Stimulated activated CD4-positive, alpha-beta T cell treated with anti-CD3 and anti-CD28 coated beads, Interleukin-4, amount 100 ng/mL, for 24 hours (primary cell): ENCODE data around the gene ATP8B3.

Source experiments
- DNase-seq: peaks from one replicate; pipeline ENCODE4 v3.0.0-alpha.2; 2020

Gene ATP8B3, protein sequence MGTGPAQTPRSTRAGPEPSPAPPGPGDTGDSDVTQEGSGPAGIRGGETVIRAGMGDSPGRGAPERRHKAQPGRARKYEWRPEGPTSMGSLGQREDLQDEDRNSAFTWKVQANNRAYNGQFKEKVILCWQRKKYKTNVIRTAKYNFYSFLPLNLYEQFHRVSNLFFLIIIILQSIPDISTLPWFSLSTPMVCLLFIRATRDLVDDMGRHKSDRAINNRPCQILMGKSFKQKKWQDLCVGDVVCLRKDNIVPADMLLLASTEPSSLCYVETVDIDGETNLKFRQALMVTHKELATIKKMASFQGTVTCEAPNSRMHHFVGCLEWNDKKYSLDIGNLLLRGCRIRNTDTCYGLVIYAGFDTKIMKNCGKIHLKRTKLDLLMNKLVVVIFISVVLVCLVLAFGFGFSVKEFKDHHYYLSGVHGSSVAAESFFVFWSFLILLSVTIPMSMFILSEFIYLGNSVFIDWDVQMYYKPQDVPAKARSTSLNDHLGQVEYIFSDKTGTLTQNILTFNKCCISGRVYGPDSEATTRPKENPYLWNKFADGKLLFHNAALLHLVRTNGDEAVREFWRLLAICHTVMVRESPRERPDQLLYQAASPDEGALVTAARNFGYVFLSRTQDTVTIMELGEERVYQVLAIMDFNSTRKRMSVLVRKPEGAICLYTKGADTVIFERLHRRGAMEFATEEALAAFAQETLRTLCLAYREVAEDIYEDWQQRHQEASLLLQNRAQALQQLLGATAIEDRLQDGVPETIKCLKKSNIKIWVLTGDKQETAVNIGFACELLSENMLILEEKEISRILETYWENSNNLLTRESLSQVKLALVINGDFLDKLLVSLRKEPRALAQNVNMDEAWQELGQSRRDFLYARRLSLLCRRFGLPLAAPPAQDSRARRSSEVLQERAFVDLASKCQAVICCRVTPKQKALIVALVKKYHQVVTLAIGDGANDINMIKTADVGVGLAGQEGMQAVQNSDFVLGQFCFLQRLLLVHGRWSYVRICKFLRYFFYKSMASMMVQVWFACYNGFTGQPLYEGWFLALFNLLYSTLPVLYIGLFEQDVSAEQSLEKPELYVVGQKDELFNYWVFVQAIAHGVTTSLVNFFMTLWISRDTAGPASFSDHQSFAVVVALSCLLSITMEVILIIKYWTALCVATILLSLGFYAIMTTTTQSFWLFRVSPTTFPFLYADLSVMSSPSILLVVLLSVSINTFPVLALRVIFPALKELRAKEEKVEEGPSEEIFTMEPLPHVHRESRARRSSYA (N-terminal part only)

GRCh38 chr19:1811942-1812425 is at the start of gene ATP8B3:
Gene ATP8B3, minus strand, starts transcription at chr19:1812276. Its CDS starts 540 bp downstream, at chr19:1811736.
- DNase-seq: no peak

DNA sequence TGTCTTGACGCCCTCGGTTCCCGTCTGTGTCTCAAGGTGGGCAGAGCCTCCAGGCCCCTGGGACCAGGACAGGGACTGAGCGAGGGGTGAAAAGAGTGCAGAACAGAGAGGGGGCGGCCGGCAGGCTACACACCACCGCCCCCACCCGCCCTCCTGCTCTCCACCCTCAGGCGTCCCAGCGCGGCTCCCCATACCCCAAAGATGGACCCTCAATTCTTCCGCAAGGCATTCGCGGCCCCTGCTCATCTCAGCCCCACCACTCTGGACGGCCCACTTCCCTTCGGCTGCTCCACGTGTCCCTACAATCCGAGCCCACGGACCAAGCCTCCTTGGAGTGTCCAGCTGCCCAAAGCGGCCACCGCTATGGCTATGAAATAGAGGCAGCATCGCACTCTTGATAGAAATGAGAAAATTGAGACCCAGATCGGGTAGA is 49.5 kb upstream of the ATP8B3 start:
- no peak for DNase-seq

DNA sequence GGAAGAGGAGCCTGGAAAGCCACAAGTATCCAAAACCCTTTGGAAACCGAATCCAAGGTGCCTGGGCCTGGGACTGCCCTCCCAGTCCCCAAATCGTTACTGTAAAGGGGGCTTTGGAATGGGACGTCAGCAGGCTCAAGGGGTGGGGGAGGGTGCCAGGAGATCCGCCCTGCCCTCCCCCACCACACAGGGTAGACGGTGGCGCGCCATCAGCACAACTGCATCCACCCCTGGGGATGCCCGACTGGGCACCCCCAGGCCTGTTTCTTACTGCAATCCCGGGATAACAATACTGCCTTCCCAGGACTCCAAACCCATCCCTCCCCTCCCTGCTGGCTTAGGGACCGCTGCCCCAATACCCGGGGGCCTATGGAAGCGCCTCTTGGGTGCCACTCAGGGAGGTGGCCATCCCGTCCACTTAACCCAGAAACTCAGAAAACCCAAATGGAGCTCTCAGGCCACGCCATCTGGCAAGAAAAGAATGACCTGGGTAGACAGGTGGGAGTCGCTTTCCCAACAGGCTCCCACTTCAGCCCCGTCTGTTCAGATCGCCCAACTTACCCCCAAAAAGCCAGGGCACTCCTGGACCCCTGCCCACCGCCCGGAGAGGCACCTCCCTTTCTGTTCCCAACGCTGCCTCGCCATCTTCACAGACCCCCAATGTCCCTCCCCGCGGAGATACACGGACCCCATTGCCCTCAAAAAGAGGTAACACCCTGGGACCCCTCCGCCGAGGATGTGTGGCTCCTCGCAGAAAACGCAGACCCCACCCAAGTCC is 48.9 kb upstream of the ATP8B3 start:
- no peak for DNase-seq

DNA sequence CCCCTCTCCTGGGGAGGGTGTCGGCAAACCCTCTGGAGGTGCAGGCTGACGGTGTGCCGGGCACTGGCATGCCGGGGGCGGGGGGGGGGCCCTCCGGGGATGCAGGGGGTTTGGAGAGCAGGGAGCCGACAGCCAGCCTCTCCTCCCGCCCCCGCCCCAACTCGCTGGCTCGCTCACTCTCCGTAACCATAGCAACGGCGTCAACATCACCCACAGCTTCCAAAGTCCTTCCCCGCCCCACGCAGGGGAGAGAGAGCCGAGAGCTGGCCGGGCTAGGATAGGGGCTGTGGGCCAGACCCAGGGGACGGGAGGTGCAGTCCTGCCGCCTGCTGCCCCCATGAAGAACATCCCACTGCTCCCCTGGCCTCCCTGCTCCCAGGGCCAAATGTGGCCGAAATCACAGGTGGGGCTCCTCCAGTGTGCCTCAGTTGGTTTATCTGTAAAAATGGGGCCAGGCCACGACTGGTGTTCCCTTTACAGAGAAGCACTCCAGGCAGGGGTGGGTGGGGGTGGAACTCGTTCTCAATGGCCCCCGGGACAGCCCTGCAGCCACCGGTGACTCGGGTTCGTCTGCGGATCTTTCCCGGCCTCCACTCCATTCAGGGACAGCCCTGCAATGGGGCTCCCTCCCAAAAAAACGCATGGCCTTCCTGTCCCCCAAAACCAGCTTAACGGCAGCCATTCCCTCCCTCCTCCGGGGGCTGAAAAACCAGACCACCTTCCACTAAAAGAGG is 48.1 kb upstream of the ATP8B3 start:
- DNase-seq: peak; percentile 63

GRCh38 chr19:1859331-1859781 is 47.3 kb upstream of the ATP8B3 start:
- no peak for DNase-seq

DNA sequence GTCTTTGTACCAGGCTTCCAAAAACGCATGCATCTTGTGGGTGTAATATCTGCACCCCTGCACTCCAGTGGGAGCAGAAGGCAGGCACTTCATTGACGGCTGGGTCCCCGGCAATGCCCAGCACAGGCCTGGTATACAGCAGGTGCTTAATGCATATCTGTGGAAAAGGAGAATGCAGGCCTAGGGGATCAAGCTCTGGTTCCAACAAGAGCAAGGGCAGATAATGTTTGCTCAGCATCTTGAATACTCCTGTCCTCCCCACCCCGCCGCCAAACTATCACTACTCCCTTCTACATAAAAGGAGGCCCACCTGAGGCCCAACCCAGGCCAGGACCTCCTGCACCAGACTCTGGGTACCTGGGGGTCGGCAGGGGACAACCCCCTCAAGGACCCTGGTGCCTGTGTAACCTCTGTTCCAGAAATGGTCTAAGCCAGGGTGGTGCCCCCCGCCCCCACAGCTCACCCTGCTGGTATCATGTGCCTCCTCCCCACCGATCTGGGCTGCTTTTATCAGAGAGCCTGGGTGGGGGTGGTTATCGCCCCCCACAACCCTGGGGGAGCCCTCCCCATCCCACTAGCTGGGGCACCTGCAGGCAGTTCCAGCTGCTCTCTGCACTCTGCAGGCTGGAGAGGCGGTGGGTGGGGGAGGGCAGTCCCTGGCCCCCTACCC is 46.5 kb upstream of the ATP8B3 start:
- no peak for DNase-seq

DNA sequence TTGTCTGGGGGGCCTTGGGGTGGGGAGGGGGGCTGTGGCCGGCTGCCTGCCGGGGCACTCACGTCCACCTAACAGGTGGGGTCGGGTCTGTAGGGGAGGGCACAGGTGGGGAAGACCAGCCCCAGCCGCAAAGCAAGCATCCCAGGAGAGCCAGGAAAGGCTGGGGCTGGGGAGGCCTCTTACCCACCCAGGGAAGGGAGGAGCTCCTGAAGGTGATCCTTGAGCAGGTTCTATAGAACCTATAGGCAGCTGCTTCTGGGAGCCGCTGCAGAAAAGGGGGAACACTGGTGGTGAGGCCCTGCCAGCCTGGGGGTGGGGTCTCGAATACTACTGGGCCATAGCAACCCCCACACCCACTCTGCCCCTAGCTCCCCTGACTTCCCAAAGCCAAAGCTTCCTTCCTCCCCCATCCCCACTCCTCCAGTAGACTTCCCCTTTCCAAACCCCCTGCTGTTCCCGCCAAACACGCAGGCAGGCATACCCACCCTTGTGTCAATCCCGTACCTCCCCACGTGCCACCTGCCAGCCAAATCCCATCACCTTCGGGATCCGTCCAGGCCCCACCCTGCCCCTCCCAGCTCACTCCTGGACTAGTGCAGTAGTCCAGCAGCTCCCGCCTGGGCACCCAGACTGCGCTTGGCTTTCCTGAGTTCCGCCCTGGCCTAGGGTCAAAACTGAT is 45.7 kb upstream of the ATP8B3 start:
- DNase-seq: no peak

DNA sequence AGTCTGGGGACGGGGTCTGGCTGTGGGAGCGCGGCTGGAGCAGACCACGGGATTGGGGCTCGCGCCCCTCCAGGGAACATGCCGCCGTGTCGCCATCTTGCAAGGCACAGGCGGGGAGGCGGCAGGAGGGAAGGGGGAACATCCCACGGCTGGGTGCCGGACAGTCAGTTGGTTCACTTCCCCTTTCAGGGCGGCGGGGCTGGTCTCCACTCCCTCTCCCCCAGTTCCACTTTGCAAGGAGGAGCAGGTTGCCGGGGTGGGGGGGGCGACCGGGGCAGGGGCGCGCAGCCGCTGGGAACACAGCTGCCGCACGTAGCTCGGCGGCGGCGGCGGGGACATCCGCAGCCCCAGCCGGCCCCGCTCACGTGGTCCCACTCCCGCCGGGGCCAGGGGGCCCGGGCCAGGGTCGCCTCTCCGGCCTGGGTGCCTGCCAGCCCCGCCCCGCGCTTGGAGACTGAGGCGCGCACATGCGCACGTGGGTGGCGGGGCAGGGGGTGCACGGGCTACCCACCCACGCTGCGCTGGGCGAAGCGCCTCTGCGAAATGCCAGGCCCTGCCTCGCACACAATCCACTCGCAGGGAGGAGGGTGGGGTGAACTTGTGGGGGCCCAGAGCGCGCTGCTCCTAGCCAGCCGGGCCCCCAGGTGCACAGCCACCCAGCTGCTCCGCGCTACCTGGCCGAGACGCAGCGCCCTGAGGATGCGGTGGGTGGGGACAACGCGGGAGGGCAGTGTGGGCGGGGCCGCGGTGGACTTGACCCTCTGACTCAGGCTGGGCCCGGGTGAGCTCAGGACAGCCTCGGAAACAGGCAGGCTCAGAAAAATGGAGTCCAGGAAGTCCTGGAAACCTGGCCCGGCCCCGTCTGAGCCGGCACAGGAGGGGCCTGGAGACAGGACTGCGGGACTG is 44.9 kb upstream of the ATP8B3 start:
- peak; percentile 41 for DNase-seq

DNA sequence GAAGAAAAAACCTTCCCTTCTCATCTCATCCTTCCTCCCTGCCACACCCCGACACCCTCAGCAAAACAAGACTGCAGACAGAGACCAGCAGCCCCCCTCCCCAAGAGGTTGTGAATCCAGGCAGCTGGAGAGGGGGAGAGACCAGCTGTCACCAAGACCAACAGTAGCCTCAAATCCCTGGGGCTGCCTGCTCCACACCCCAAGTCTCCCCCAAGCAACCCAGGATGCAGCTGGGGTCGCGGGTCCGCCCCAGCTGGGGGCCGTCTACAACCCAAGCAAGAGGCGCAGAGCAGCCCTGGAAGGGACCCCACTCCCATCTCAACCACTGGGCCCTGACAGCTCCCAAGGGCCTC is 44.2 kb upstream of the ATP8B3 start:
- DNase-seq: no peak

- DNase-seq: peak; percentile 33
Measured at GRCh38 chr19:1855828-1856255, 43.8 kb upstream of the ATP8B3 start.

- peak; percentile 75 for DNase-seq
Measured at GRCh38 chr19:1855040-1855827, 43.2 kb upstream of the ATP8B3 start.

DNA sequence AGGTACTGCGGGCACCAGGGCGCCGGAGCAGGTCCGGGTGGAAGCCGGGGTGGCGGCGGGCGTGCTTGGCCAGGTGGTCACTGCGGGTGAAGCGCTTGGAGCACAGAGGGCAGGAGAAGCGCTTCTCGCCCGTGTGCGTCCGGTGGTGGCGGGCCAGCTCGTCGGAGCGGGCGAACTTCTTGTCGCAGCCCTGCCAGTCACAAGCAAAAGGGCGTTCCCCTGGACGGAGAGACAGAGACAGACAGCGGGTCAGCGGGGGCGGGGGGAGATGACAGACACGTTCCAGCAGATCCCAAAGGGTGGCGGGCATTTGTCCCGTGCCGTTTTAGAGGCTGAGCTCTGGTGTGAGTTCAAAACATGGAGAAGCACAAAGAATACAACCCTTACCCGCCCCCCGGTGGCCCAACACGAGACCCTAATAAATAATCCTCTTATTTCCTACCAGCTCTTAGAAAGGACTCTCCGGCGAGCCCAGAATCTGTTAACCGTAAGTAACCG is 42.5 kb upstream of the ATP8B3 start:
- DNase-seq: no peak

DNA sequence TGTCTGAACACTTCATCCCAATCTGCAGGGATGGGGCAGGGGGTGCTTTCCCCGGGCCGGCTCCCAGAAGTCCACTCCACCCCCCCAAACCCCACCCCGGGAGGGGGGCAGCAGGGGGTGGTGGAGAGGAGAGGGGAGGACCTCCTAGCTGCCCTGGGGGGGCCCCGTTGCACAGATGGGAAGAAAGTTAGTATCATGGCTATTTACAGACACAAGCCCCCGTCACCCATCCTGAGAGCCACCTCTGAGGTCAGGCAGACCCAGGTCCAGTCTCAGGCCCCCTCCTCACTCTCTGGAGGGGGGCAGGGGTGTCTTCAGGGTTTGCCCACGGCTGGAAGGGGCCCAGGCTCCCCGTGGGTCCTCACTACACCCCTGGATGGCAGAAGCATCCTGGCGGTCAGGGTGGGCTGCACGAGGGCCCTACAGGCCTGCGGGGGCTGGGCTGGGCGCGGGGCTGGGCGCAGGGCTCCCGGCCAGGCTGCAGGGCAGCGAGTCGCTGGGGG is 42.0 kb upstream of the ATP8B3 start:
- no peak for DNase-seq

GRCh38 chr19:1853295-1854038 is 41.4 kb upstream of the ATP8B3 start:
- DNase-seq: peak; percentile 83

GRCh38 chr19:1852581-1853128 is 40.6 kb upstream of the ATP8B3 start:
- no peak for DNase-seq
